Measurements from ENCODE around the gene RIF1.
"Not testable (repeated sequence)": the region's sequence is repeated elsewhere in the genome, so short reads cannot be mapped to it uniquely, and the experiment has no call there.

RIF1 gene

GRCh38 chr2:151410485-151410834 lies 758 bp downstream of the RIF1 start:
- no peak for DNase-seq (ENCODE audit: low read depth)

GRCh38 chr2:151417650-151418049 lies 7.9 kb downstream of the RIF1 start:
- DNase-seq (ENCODE audit: low read depth) = no peak

- DNase-seq (ENCODE audit: low read depth) = not testable (repeated sequence)
These were observed 12.0 kb downstream of the RIF1 start for GRCh38 chr2:151421681-151422080.

GRCh38 chr2:151422917-151423439 lies 13.3 kb downstream of the RIF1 start:
- no peak for DNase-seq (ENCODE audit: low read depth)

- DNase-seq (ENCODE audit: low read depth) = no peak
These were observed 14.1 kb downstream of the RIF1 start for GRCh38 chr2:151423760-151424159.

- DNase-seq (ENCODE audit: low read depth) = no peak
These were observed 27.9 kb downstream of the RIF1 start for GRCh38 chr2:151437630-151438029.

GRCh38 chr2:151438506-151438905 lies 28.8 kb downstream of the RIF1 start:
- no peak for DNase-seq (ENCODE audit: low read depth)

GRCh38 chr2:151439127-151439526 lies 29.4 kb downstream of the RIF1 start:
- DNase-seq (ENCODE audit: low read depth) = no peak

- no peak for DNase-seq (ENCODE audit: low read depth)
These were observed 49.7 kb downstream of the RIF1 start for GRCh38 chr2:151459358-151459757.

- DNase-seq (ENCODE audit: low read depth) = no peak
These were observed 56.1 kb downstream of the RIF1 start for GRCh38 chr2:151465771-151466170.

- no peak for DNase-seq (ENCODE audit: low read depth)
These were observed 60.9 kb downstream of the RIF1 start for GRCh38 chr2:151470556-151470955.

GRCh38 chr2:151472966-151473365 lies 63.3 kb downstream of the RIF1 start:
- no peak for DNase-seq (ENCODE audit: low read depth)

GRCh38 chr2:151475071-151475470 lies 65.4 kb downstream of the RIF1 start:
- no peak for DNase-seq (ENCODE audit: low read depth)

- no peak for DNase-seq (ENCODE audit: low read depth)
These were observed 66.6 kb downstream of the RIF1 start for GRCh38 chr2:151476287-151476686.

- no peak for DNase-seq (ENCODE audit: low read depth)
These were observed 68.3 kb downstream of the RIF1 start for GRCh38 chr2:151478011-151478410.

GRCh38 chr2:151481744-151482143 lies 72.0 kb downstream of the RIF1 start:
- DNase-seq (ENCODE audit: low read depth) = no peak

- DNase-seq (ENCODE audit: low read depth) = no peak
These were observed 72.5 kb downstream of the RIF1 start for GRCh38 chr2:151482171-151482725.

GRCh38 chr2:151483546-151483945 lies 73.8 kb downstream of the RIF1 start:
- DNase-seq (ENCODE audit: low read depth) = no peak

GRCh38 chr2:151484100-151484499 lies 74.4 kb downstream of the RIF1 start:
- DNase-seq (ENCODE audit: low read depth) = no peak

GRCh38 chr2:151486053-151486452 lies 76.4 kb downstream of the RIF1 start:
- no peak for DNase-seq (ENCODE audit: low read depth)

GRCh38 chr2:151490276-151490675 lies 80.6 kb downstream of the RIF1 start:
- no peak for DNase-seq (ENCODE audit: low read depth)

- no peak for DNase-seq (ENCODE audit: low read depth)
These were observed 81.8 kb downstream of the RIF1 start for GRCh38 chr2:151491496-151491895.

GRCh38 chr2:151498178-151498577 lies 88.5 kb downstream of the RIF1 start:
- no peak for DNase-seq (ENCODE audit: low read depth)

- DNase-seq (ENCODE audit: low read depth) = no peak
These were observed 96.5 kb downstream of the RIF1 start for GRCh38 chr2:151506170-151506569.

- no peak for DNase-seq (ENCODE audit: low read depth)
These were observed 98.8 kb downstream of the RIF1 start for GRCh38 chr2:151508519-151508918.
